Activated CD8-positive, alpha-beta memory T cell treated with anti-CD3 and anti-CD28 coated beads, Interleukin-2, amount 50 U/mL, for 4 hours (primary cell): ENCODE results near the gene METAP1D.

Experiments
- DNase-seq: peaks from one replicate; pipeline ENCODE4 v3.0.0-alpha.2; 2020

The METAP1D gene

GRCh38 chr2:171999161-171999560 is 592 bp upstream of the METAP1D start:
- DNase-seq: no peak

GRCh38 chr2:172000696-172001361 is 1.1 kb downstream of the METAP1D start:
- DNase-seq: no peak

- DNase-seq: no peak
Observed at GRCh38 chr2:172007372-172007771, 7.6 kb downstream of the METAP1D start.

GRCh38 chr2:172009823-172010222 is 10.1 kb downstream of the METAP1D start:
- DNase-seq: no peak

GRCh38 chr2:172011812-172012575 is 12.2 kb downstream of the METAP1D start:
- DNase-seq: no peak

- no peak for DNase-seq
Observed at GRCh38 chr2:172012677-172013391, 13.1 kb downstream of the METAP1D start.

GRCh38 chr2:172013396-172013795 is 13.6 kb downstream of the METAP1D start:
- no peak for DNase-seq

GRCh38 chr2:172021074-172021931 is 21.6 kb downstream of the METAP1D start:
- no peak for DNase-seq

GRCh38 chr2:172021955-172022354 is 22.2 kb downstream of the METAP1D start:
- no peak for DNase-seq

- DNase-seq: no peak
Observed at GRCh38 chr2:172031536-172031935, 31.8 kb downstream of the METAP1D start.

GRCh38 chr2:172038121-172038520 is 38.4 kb downstream of the METAP1D start:
- DNase-seq: no peak

- DNase-seq: no peak
Observed at GRCh38 chr2:172038604-172039003, 38.9 kb downstream of the METAP1D start.

GRCh38 chr2:172039011-172039704 is 39.4 kb downstream of the METAP1D start:
- DNase-seq: no peak

GRCh38 chr2:172040311-172040710 is 40.6 kb downstream of the METAP1D start:
- DNase-seq: no peak

- no peak for DNase-seq
Observed at GRCh38 chr2:172046080-172046678, 46.4 kb downstream of the METAP1D start.

GRCh38 chr2:172046866-172047565 is 47.3 kb downstream of the METAP1D start:
- DNase-seq: no peak

GRCh38 chr2:172047566-172048507 is 48.1 kb downstream of the METAP1D start:
- no peak for DNase-seq

- DNase-seq: no peak
Observed at GRCh38 chr2:172048508-172049503, 49.1 kb downstream of the METAP1D start.
